ENCODE data around the gene FAM3A.

DNA sequence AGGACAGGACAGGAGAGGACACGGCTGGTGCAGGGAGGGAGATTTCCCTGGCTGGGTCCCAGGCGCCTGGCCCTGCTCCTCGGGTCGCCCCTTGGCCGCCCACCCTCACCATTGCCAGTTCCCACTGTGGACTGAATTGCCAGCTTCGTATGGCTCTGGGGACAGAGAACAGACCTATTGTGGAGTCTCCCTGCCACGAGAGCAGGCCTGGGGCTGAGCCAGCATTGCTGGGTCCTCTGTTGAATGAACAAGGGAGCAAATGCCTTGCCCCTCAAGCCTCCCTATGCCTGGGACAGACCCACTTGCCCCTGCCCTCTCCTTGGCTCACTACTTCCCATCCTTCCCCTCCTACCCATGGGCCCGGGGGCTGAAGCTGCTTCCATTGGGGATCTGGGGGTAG lies 53.6 kb downstream of the FAM3A start:
- TF ChIP-seq, protein P1, sequence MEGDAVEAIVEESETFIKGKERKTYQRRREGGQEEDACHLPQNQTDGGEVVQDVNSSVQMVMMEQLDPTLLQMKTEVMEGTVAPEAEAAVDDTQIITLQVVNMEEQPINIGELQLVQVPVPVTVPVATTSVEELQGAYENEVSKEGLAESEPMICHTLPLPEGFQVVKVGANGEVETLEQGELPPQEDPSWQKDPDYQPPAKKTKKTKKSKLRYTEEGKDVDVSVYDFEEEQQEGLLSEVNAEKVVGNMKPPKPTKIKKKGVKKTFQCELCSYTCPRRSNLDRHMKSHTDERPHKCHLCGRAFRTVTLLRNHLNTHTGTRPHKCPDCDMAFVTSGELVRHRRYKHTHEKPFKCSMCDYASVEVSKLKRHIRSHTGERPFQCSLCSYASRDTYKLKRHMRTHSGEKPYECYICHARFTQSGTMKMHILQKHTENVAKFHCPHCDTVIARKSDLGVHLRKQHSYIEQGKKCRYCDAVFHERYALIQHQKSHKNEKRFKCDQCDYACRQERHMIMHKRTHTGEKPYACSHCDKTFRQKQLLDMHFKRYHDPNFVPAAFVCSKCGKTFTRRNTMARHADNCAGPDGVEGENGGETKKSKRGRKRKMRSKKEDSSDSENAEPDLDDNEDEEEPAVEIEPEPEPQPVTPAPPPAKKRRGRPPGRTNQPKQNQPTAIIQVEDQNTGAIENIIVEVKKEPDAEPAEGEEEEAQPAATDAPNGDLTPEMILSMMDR (IDR thresholded peaks at IDR 0.05; ENCODE audit: low read length), result no peak
- TF ChIP-seq EZH2 (optimal IDR thresholded peaks at IDR 0.05; ENCODE audit: low read depth, low read length), result no peak
- TF ChIP-seq EZH2phosphoT487 (IDR thresholded peaks at IDR 0.05; ENCODE audit: low read length), result no peak

Data from MM.1S (cell line).